Neural cell (in vitro differentiated cells): Measurements from ENCODE around the gene OSBPL9. TPM values are rescaled to one million over a fixed set of nuclear protein-coding genes. Genes with fewer than 3 reads are reported as not detected.

ENCODE experiments used
- H2AFZ ChIP-seq: fragments of 200-600, 300-800 bp; sonication (generic), shearing (Covaris generic); 2 replicates; pipeline ENCODE4 v1.6.0; 2014; ENCODE audit warnings: low read depth, mild to moderate bottlenecking, antibody characterized with exemption, low read length, moderate library complexity
- H3F3A ChIP-seq: fragments of 200-600 bp; shearing (Covaris generic); 2 replicates; pipeline ENCODE4 v1.6.1; 2016; ENCODE audit warnings: mild to moderate bottlenecking, moderate library complexity, mixed read lengths, antibody characterized with exemption, low read length; ENCODE audit not compliant: insufficient read depth, poor library complexity, severe bottlenecking
- H3K27ac ChIP-seq: fragments of 200-600, 300-800 bp; sonication (generic), shearing (Covaris generic); 2 replicates; pipeline ENCODE4 v1.5.1; 2014; ENCODE audit warnings: mild to moderate bottlenecking, low read length, moderate library complexity
- H3K27me3 ChIP-seq: fragments of 300-800, 200-600 bp; sonication (generic), shearing (Covaris generic); 2 replicates; pipeline ENCODE4 v1.6.0; 2014; ENCODE audit warnings: mild to moderate bottlenecking, low read depth, low read length, moderate library complexity; ENCODE audit not compliant: insufficient read depth
- H3K36me3 ChIP-seq: fragments of 300-800, 200-600 bp; sonication (generic), shearing (Covaris generic); 2 replicates; pipeline ENCODE4 v1.5.1; 2014; ENCODE audit warnings: mild to moderate bottlenecking, antibody characterized with exemption, low read length, moderate library complexity; ENCODE audit not compliant: insufficient read depth
- H3K4me2 ChIP-seq: fragments of 300-800, 200-600 bp; sonication (generic), shearing (Covaris generic); 2 replicates; pipeline ENCODE4 v1.6.0; 2014; ENCODE audit warnings: mild to moderate bottlenecking, low read length
- H3K4me3 ChIP-seq: fragments of 300-800, 200-600 bp; sonication (generic), shearing (Covaris generic); 2 replicates; pipeline ENCODE4 v1.5.1; 2014; ENCODE audit warnings: mild to moderate bottlenecking, low read length, moderate library complexity
- H3K79me2 ChIP-seq: fragments of 200-600 bp; shearing (Covaris generic); replicated peaks from 2 replicates; pipeline ENCODE4 v1.6.0; 2014; ENCODE audit warnings: mild to moderate bottlenecking, low read length, moderate library complexity; ENCODE audit not compliant: insufficient read depth
- H3K9ac ChIP-seq: fragments of 300-800, 200-600 bp; sonication (generic), shearing (Covaris generic); 2 replicates; pipeline ENCODE4 v1.6.1; 2016; ENCODE audit warnings: mild to moderate bottlenecking, low read length, mixed read lengths
- H3K9me2 ChIP-seq: fragments of 200-600 bp; shearing (Covaris generic); 2 replicates; pipeline ENCODE4 v1.6.1; 2016; ENCODE audit warnings: mild to moderate bottlenecking, low read length, mixed read lengths; ENCODE audit not compliant: insufficient read depth
- H3K9me3 ChIP-seq: fragments of 200-600, 300-800 bp; sonication (generic), shearing (Covaris generic); 2 replicates; pipeline ENCODE4 v1.6.1; 2016; ENCODE audit warnings: mild to moderate bottlenecking, mixed run types, low read length, moderate library complexity, mixed read lengths
- H4K20me1 ChIP-seq: fragments of 200-600 bp; shearing (Covaris generic); 2 replicates; pipeline ENCODE4 v1.6.1; 2016; ENCODE audit warnings: mild to moderate bottlenecking, mixed run types; ENCODE audit not compliant: insufficient read depth
- EP300 ChIP-seq: fragments of 450-650 bp; conservative IDR thresholded peaks from 2 replicates; pipeline ENCODE4 v1.6.1; 2014; ENCODE audit warnings: antibody characterized with exemption, mild to moderate bottlenecking, moderate library complexity; ENCODE audit not compliant: poor library complexity, severe bottlenecking
- EZH2 ChIP-seq: fragments of 200-600, 300-800 bp; shearing (Covaris generic), sonication (generic); IDR thresholded peaks from 2 replicates; pipeline ENCODE4 v1.6.1; 2014; ENCODE audit warnings: antibody characterized with exemption, low read length, borderline replicate concordance, mild to moderate bottlenecking; ENCODE audit not compliant: insufficient read depth, poor library complexity, severe bottlenecking
- MXI1 ChIP-seq: fragments of 450-650 bp; conservative IDR thresholded peaks from 2 replicates; pipeline ENCODE4 v1.6.1; 2014; ENCODE audit warnings: antibody characterized with exemption, mild to moderate bottlenecking; ENCODE audit not compliant: poor library complexity, severe bottlenecking
- POLR2AphosphoS5 ChIP-seq: IDR thresholded peaks from 2 replicates; pipeline ENCODE4 v1.6.1; 2012
- RAD21 ChIP-seq: fragments of 450-650 bp; conservative IDR thresholded peaks from 2 replicates; pipeline ENCODE4 v1.6.1; 2014; ENCODE audit warnings: antibody characterized with exemption, mild to moderate bottlenecking, moderate library complexity
- SMC3 ChIP-seq: fragments of 450-650 bp; conservative IDR thresholded peaks from 2 replicates; pipeline ENCODE4 v1.6.1; 2014; ENCODE audit warnings: antibody characterized with exemption, mild to moderate bottlenecking, moderate library complexity; ENCODE audit not compliant: poor library complexity
- TAF1 ChIP-seq: IDR thresholded peaks from 2 replicates; pipeline ENCODE4 v1.6.1; 2012; ENCODE audit warnings: low read depth
- polyA plus RNA-seq: library from polyadenylated mRNA; depleted of rRNA; stranded (reverse); fragments of >200 nt; gene quantifications from 2 replicates; pipeline ENCODE4 v1.2.3, GENCODE V29; 2014
- TF ChIP-seq, protein P1 (sequence below): IDR thresholded peaks from 2 replicates; pipeline ENCODE4 v1.6.1; 2012; ENCODE audit warnings: borderline replicate concordance
- TF ChIP-seq, protein P2 (sequence below): fragments of 450-650 bp; IDR thresholded peaks from 2 replicates; pipeline ENCODE4 v1.5.1; 2014; ENCODE audit warnings: antibody characterized with exemption, mild to moderate bottlenecking, moderate library complexity; ENCODE audit not compliant: poor library complexity, severe bottlenecking

The OSBPL9 gene
- polyA plus RNA-seq, 1 donor from 2014 or later = 117 TPM

- no peaks in the 10 kb centered on the region for H3K36me3 ChIP-seq
- no peaks in the 10 kb centered on the region for H3K27me3 ChIP-seq
- no peak overlapping the region for H3K4me2 ChIP-seq
- no peak overlapping the region for H3K27ac ChIP-seq
- H3K9me2 ChIP-seq = no peaks in the 10 kb centered on the region
- no peak overlapping the region for H2AFZ ChIP-seq
- H3K9ac ChIP-seq = no peak overlapping the region
- H3K4me3 ChIP-seq = no peak overlapping the region
- H3K9me3 ChIP-seq = no peaks in the 10 kb centered on the region
- TF ChIP-seq, protein P1, sequence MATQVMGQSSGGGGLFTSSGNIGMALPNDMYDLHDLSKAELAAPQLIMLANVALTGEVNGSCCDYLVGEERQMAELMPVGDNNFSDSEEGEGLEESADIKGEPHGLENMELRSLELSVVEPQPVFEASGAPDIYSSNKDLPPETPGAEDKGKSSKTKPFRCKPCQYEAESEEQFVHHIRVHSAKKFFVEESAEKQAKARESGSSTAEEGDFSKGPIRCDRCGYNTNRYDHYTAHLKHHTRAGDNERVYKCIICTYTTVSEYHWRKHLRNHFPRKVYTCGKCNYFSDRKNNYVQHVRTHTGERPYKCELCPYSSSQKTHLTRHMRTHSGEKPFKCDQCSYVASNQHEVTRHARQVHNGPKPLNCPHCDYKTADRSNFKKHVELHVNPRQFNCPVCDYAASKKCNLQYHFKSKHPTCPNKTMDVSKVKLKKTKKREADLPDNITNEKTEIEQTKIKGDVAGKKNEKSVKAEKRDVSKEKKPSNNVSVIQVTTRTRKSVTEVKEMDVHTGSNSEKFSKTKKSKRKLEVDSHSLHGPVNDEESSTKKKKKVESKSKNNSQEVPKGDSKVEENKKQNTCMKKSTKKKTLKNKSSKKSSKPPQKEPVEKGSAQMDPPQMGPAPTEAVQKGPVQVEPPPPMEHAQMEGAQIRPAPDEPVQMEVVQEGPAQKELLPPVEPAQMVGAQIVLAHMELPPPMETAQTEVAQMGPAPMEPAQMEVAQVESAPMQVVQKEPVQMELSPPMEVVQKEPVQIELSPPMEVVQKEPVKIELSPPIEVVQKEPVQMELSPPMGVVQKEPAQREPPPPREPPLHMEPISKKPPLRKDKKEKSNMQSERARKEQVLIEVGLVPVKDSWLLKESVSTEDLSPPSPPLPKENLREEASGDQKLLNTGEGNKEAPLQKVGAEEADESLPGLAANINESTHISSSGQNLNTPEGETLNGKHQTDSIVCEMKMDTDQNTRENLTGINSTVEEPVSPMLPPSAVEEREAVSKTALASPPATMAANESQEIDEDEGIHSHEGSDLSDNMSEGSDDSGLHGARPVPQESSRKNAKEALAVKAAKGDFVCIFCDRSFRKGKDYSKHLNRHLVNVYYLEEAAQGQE = no peak
- TF ChIP-seq EP300 = no peak
- TF ChIP-seq SMC3 = no peak
- no peak for TF ChIP-seq MXI1
- TF ChIP-seq POLR2AphosphoS5 = no peak
- TF ChIP-seq, protein P2, sequence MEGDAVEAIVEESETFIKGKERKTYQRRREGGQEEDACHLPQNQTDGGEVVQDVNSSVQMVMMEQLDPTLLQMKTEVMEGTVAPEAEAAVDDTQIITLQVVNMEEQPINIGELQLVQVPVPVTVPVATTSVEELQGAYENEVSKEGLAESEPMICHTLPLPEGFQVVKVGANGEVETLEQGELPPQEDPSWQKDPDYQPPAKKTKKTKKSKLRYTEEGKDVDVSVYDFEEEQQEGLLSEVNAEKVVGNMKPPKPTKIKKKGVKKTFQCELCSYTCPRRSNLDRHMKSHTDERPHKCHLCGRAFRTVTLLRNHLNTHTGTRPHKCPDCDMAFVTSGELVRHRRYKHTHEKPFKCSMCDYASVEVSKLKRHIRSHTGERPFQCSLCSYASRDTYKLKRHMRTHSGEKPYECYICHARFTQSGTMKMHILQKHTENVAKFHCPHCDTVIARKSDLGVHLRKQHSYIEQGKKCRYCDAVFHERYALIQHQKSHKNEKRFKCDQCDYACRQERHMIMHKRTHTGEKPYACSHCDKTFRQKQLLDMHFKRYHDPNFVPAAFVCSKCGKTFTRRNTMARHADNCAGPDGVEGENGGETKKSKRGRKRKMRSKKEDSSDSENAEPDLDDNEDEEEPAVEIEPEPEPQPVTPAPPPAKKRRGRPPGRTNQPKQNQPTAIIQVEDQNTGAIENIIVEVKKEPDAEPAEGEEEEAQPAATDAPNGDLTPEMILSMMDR = no peak
- TF ChIP-seq EZH2 = no peak
- no peak for TF ChIP-seq RAD21
- TF ChIP-seq TAF1 = no peak
- no peaks in the 10 kb centered on the region for H3F3A ChIP-seq
- H3K79me2 ChIP-seq = peaks cover 4% of the 10 kb centered on the region
- no peaks in the 10 kb centered on the region for H4K20me1 ChIP-seq
These were observed 33.3 kb downstream of the OSBPL9 start for GRCh38 chr1:51650198-51650597.

DNA sequence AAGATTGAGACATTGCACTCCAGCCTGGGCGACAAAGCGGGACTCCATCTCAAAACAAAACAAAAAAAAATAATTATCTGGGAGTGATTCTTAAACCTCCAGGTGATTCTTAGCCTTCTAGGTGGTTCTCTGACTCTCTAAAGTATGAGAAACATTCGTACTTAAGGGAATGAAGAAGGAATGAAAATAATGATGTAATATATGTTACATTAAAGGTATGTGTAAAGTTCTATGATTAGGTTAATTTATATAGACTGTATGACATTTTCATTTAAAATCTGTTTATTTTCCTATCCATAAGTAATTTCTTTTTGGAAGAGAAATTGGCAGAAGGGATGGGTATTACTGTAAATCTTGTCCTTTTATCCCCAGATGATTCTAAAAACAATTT lies 34.7 kb downstream of the OSBPL9 start:
- Histone ChIP-seq H3F3A (no peaks in the 10 kb centered on the region), H3K9me3 (no peaks in the 10 kb centered on the region), H3K36me3 (no peaks in the 10 kb centered on the region), H4K20me1 (no peaks in the 10 kb centered on the region), H3K9ac (no peak overlapping the region), H3K27ac (no peak overlapping the region), H3K79me2 (peaks cover 4% of the 10 kb centered on the region), H3K4me2 (no peak overlapping the region), H2AFZ (no peak overlapping the region), H3K9me2 (no peaks in the 10 kb centered on the region), H3K27me3 (no peaks in the 10 kb centered on the region), H3K4me3 (no peak overlapping the region)
- TF ChIP-seq MXI1 (no peak), RAD21 (no peak), POLR2AphosphoS5 (no peak), TAF1 (no peak), EZH2 (no peak), SMC3 (no peak), EP300 (no peak)
- TF ChIP-seq, protein P2 = no peak
- TF ChIP-seq, protein P1 = no peak
